ENCODE data around the gene TTC6.

DNA sequence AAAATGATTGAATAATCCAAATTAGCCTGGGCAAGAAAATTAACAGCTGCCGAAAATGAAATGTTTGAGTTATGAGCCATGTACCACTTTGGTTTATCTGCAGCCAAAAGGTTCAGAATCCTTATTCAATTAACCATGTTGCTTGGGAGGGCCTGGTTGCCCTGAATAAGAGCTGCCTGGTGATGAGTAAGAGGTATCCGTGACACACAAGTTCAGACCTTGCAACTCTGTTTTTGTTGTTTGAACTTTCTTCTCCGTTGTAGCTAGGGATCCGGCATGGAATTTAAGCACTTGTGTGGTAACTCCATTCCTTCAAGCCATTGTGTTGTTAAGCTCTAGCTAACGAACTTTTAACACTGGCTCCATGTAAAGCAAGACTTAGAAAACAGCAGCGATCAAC, 36.0 kb upstream of the TTC6 start:
- TF ChIP-seq ARNTL (CRISPR knock-in tag; IDR thresholded peaks at IDR 0.05; ENCODE audit: borderline replicate concordance, low read depth) (no peak), ZNF565 (CRISPR knock-in tag; conservative IDR thresholded peaks at IDR 0.05; ENCODE audit: low read depth) (no peak), RARB (CRISPR knock-in tag; IDR thresholded peaks at IDR 0.05) (no peak), ZFP30 (CRISPR knock-in tag; IDR thresholded peaks at IDR 0.05) (no peak), TSHZ2 (CRISPR knock-in tag; IDR thresholded peaks at IDR 0.05) (no peak), ESRRG (CRISPR knock-in tag; IDR thresholded peaks at IDR 0.05) (no peak), SNAI2 (CRISPR knock-in tag; IDR thresholded peaks at IDR 0.05) (no peak)

All from SK-N-SH treated with all-trans-retinoic acid at 6 μM for 48 hours (cell line).